ENCODE measurements around the gene RNF13.
A peak's percentile ranks its signal among the peaks of the same experiment; 100 is the strongest.
"Not testable (repeated sequence)": the region's sequence is repeated elsewhere in the genome, so short reads cannot be mapped to it uniquely, and the experiment has no call there.

DNA sequence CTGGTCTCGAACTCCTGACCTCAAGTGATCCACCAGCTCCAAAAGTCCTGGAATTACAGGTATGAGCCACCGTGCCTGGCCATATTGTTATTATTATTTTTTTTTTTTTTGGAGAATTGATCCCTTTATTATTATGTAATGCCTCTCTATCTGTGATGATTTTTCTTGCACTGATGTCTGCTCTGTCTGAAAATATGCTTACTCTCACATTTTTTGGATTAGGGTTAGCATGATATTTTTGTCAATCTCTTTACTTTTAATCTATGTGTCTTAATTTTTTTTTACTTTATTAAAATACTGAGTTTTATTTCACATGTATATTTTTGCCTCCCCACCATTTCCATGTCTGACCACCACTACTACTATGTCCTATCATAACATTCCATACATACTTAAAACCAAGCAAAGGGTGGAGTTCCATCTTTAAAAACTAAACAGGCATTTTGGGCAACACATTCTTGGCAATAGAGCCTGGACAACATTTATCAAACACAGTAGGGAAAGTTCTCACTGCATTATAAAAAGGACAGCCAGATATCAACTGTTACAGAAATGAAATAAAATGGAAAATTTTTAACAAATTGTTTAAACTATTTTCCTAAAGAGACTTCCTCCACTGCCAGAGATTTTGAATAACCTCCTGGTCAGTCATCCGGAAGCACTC is 125.5 kb downstream of the RNF13 start:
- not testable (repeated sequence) for TF ChIP-seq FOS (IDR thresholded peaks at IDR 0.05; ENCODE audit: low read depth, low read length); RAD21 (IDR thresholded peaks at IDR 0.05; ENCODE audit: low read length); CEBPB (IDR thresholded peaks at IDR 0.05; ENCODE audit: low read depth, low read length); POLR2A (IDR thresholded peaks at IDR 0.05; ENCODE audit: low read depth, low read length); RCOR1 (IDR thresholded peaks at IDR 0.05; ENCODE audit: insufficient replicate concordance, low read length); RFX5 (IDR thresholded peaks at IDR 0.05; ENCODE audit: low read depth, low read length); MXI1 (IDR thresholded peaks at IDR 0.05; ENCODE audit: borderline replicate concordance, low read depth, low read length); BHLHE40 (IDR thresholded peaks at IDR 0.05; ENCODE audit: low read depth, low read length); MAZ (IDR thresholded peaks at IDR 0.05; ENCODE audit: borderline replicate concordance, low read depth, low read length)
- TF ChIP-seq, protein P1, sequence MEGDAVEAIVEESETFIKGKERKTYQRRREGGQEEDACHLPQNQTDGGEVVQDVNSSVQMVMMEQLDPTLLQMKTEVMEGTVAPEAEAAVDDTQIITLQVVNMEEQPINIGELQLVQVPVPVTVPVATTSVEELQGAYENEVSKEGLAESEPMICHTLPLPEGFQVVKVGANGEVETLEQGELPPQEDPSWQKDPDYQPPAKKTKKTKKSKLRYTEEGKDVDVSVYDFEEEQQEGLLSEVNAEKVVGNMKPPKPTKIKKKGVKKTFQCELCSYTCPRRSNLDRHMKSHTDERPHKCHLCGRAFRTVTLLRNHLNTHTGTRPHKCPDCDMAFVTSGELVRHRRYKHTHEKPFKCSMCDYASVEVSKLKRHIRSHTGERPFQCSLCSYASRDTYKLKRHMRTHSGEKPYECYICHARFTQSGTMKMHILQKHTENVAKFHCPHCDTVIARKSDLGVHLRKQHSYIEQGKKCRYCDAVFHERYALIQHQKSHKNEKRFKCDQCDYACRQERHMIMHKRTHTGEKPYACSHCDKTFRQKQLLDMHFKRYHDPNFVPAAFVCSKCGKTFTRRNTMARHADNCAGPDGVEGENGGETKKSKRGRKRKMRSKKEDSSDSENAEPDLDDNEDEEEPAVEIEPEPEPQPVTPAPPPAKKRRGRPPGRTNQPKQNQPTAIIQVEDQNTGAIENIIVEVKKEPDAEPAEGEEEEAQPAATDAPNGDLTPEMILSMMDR (conservative IDR thresholded peaks at IDR 0.05; ENCODE audit: low read depth, low read length) = not testable (repeated sequence)
- peak; percentile 46; the same call in 1 of the 2 replicates for TF ChIP-seq MAFK (IDR thresholded peaks at IDR 0.05; ENCODE audit: low read depth, low read length)
- TF ChIP-seq, protein P2, sequence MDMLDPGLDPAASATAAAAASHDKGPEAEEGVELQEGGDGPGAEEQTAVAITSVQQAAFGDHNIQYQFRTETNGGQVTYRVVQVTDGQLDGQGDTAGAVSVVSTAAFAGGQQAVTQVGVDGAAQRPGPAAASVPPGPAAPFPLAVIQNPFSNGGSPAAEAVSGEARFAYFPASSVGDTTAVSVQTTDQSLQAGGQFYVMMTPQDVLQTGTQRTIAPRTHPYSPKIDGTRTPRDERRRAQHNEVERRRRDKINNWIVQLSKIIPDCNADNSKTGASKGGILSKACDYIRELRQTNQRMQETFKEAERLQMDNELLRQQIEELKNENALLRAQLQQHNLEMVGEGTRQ (IDR thresholded peaks at IDR 0.05; ENCODE audit: low read depth, low read length) = not testable (repeated sequence)

Measured in IMR-90 (cell line).